HG02759 (cell line): ENCODE data around the gene CD28.
A peak's percentile ranks its signal among the peaks of the same experiment; 100 is the strongest.
"Not testable (repeated sequence)": the region's sequence is repeated elsewhere in the genome, so short reads cannot be mapped to it uniquely, and the experiment has no call there.

Experiments
- ATAC-seq: cut with Tn5 transposase; IDR thresholded peaks from one replicate; pipeline ENCODE4 v1.9.1; 2021; ENCODE audit warnings: mild to moderate bottlenecking, moderate library complexity; ENCODE audit not compliant: unreplicated experiment

CD28 gene

DNA sequence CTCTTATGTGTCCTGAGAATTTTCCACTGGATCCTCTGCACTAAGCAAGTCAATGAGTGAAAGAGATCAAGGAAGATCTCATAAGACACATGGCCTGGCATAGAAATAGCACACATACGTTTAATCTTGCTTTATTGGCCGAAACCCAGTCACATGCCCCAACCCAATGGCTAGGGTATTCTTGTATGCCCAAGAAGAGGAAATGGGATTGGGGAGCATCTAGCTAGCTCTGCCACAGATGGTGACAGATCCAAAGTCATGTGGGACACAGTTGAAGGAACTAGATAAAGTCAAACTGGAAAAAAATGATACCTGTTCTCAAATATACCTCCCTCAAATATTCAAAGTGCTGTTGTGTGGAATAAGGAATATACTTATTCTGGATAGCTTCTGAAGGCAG, 74.7 kb downstream of the CD28 start:
- no peak for ATAC-seq

DNA sequence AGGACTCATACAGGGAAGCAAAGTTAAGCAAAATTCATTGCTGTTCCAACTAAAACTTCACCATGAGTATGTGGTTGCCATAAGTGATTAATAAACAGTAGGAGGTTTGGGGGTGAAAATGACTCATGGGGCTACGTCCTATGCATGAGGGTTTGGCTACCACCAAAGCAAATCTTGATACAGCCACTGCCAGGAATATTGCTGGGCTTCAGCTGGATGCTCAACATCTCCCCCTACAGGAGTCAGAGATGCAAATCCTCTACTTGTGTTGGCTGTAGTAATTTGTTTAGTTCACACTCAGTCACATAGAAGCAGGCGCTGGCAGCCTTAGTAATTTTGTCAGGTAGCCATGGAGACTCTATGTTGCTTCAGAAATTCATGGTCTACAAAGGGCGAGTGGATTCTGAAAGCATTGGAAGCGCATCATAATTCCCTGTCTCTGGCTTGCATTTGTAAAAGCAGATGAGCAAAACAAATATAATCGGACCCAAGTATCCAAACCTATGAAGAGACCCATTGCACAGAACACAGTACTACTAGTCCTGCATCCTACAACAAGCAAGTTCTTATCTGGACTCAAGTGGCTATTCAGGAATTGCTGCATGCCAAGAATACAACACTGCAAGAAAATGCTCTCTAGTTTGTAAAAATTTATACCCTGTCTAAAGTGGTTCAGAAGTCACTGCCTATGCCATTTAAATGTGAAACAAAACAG, 76.0 kb downstream of the CD28 start:
- ATAC-seq: peak; percentile 64

DNA sequence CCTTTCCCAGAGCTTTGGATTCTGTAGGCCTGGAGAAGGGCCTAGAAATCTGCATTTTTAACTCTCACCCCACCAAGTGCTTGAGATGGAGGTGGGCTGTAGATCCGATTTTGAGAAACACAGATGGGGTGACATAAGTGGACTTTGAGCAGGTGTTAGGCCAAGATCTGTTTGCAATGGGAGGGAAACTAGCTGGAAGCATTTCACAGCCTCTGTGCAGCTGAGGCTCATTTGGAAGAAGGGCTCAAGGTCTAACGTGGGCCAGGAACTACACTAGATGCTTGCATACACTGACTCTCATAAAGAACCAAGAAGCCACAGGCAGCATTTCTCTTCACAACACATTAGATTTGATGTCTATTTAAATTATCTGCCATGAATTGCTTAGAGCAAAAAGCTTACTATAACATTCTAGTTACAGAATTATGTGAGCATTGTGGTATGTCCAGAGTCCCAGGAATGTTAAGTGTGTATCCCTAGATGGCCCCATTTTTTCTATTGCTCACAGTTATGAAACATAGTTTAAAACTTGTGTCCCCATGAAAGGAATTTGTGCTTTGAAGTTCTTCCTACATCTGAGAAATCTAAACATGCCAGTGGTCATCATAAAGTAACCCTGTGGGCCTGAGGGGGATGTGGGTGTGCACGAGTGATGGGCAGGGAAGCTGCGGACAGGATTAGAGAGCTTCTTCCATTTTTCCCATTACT, 77.2 kb downstream of the CD28 start:
- no peak for ATAC-seq

DNA sequence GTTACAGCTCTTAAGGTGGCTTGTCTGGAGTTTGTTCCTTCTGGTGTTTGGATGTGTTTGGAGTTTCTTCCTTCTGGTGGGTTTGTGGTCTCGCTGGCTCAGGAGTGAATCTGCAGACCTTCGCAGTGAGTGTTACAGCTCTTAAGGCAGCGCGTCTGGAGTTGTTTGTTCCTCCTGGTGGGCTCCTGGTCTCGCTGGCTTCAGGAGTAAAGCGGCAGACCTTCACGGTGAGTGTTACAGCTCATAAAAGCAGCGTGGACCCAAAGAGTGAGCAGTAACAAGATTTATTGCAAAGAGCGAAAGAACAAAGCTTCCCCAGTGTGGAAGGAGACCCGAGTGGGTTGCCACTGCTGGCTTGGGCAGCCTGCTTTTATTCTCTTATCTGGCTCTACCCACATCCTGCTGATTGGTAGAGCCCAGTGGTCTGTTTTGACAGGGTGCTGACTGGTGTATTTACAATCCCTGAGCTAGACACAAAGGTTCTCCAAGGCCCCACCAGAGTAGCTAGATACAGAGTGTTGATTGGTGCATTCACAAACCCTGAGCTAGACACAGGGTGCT, 78.4 kb downstream of the CD28 start:
- not testable (repeated sequence) for ATAC-seq

DNA sequence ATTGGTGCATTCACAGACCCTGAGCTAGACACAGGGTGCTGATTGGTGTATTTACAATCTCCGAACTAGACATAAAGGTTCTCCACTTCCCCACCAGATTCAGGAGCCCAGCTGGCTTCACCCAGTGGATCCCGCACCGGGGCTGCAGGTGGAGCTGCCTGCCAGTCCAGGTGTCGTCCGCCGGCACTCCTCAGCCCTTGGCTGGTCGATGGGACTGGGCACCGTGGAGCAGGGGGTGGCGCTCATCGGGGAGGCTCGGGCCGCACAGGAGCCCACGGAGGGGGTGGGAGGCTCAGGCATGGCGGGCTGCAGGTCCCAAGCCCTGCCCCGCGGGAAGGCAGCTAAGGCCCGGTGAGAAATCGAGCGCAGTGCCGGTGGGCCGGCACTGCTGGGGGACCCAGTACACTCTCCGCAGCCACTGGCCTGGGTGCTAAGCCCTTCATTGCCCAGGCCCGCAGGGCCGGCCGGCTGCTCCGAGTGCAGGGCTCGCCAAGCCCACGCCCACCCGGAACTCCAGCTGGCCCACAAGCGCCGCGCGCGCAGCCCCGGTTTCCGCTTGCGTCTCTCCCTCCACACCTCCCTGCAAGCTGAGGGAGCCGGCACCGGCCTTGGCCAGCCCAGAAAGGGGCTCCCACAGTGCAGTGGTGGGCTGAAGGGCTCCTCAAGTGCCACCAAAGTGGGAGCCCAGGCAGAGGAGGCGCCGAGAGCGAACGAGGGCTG, 79.1 kb downstream of the CD28 start:
- not testable (repeated sequence) for ATAC-seq

DNA sequence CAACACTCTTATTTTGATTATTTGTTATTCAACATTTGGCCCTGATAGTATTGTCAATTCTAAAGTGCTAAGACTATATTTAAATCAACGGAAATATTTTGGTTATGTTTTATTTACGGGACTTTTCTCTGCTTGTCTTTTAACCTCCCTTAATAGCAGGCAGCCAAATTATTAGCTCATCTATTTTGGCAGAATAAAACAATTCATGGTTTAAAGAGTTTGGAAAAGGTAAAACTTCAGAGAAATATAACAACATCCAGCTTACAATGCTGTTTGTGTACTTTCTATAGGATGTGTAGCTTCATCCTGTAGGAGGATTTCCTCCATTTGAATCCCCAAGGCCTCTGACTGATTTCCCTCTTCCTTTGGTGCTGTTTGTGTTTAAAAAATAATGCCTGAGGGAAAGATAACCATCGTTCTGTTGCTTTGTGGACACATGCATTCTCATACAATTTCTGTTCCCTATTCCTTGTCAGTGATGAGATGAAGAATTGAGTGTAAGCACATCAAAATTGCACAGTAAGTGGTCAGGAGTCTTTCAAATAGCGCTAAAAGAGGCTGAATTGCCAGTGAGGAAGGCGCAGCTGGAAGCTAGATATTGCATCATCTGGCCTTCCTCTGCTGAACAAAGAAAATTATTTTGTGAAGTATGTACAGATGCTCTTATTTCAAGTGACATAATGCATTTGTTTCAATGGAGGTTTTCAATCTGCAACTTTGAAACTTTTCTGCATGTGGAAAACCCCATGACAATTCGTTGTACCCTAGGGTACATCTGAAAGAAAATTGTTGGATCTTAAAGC, 80.3 kb downstream of the CD28 start:
- ATAC-seq: no peak

DNA sequence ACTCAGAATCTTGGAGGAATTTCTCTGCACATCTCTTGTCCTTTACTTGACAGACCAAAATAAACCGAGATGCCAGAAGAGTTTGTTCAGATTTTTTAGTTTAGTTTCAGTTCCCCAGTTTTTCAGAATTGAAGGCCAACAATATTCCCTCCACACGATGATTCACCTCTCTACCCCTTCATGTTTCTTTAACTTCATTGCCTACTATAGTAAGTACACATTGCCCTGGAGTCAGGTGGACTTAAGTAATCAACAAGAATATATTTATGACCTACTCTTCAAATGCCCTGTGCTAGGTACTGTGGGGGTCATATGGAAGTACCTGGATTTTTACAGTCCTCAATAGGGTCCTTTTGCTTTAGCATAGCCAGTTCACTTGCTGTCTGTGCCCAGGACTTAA, 81.5 kb downstream of the CD28 start:
- no peak for ATAC-seq
